Astrocyte (in vitro differentiated cells and primary cell): ENCODE measurements around the gene N4BP2.

ENCODE experiments used
- EZH2 ChIP-seq: IDR thresholded peaks from 2 replicates; pipeline ENCODE4 v1.6.1; 2012; ENCODE audit warnings: mild to moderate bottlenecking, low read length, inconsistent platforms; ENCODE audit not compliant: insufficient read depth
- TF ChIP-seq, protein P1 (sequence below): IDR thresholded peaks from 2 replicates; pipeline ENCODE4 v1.5.1; 2011; ENCODE audit warnings: low read depth, mild to moderate bottlenecking, inconsistent platforms, low read length, moderate library complexity; ENCODE audit not compliant: insufficient read depth

DNA sequence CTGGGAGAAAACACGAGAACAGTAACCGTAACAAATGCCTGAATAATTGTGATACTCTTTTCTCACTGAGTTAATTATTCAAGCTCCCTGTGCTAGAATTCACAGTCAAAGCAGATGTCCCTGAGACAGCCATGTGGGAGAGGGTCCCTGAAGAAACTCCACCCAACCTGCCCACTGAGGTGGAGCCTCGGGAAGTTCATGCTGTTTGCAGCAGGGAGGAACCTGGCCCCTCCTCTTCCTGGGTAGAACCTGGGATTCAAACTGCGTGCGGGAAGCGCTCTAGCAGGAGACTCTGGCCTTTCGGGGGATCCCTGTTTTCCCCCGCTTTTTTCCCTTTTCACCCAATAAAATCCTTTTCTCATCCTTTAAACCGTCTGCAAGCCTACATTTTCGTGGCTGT lies 120.0 kb downstream of the N4BP2 start:
- TF ChIP-seq, protein P1, sequence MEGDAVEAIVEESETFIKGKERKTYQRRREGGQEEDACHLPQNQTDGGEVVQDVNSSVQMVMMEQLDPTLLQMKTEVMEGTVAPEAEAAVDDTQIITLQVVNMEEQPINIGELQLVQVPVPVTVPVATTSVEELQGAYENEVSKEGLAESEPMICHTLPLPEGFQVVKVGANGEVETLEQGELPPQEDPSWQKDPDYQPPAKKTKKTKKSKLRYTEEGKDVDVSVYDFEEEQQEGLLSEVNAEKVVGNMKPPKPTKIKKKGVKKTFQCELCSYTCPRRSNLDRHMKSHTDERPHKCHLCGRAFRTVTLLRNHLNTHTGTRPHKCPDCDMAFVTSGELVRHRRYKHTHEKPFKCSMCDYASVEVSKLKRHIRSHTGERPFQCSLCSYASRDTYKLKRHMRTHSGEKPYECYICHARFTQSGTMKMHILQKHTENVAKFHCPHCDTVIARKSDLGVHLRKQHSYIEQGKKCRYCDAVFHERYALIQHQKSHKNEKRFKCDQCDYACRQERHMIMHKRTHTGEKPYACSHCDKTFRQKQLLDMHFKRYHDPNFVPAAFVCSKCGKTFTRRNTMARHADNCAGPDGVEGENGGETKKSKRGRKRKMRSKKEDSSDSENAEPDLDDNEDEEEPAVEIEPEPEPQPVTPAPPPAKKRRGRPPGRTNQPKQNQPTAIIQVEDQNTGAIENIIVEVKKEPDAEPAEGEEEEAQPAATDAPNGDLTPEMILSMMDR: no peak
- no peak for TF ChIP-seq EZH2
